LNCAP (cell line): ENCODE measurements around the gene MAP1B.

Experiments used
- TF ChIP-seq, protein P1 (sequence below): fragments of 450-650 bp; IDR thresholded peaks from 2 replicates; pipeline ENCODE4 v1.5.1; 2017; ENCODE audit warnings: mild to moderate bottlenecking

The MAP1B gene

DNA sequence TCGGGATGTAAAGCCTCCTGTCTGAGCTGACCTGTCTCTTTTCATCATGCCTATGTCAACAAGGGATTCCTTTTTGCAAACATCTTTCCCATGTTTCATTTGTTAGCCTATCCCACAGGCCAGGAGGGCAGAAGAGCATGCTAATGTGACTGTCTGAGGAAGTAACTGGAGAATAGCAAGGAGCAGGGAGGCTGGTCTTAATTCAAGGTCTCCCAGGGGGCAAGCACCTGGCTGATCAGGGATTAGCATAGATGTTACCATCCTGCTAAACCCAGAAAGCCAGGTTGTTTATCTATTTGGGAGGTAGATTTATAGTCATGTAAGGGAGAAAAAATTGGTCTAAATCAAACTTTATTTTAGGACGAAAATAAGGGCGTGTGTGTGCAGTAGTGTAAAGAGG, 36.7 kb upstream of the MAP1B start:
- TF ChIP-seq, protein P1, sequence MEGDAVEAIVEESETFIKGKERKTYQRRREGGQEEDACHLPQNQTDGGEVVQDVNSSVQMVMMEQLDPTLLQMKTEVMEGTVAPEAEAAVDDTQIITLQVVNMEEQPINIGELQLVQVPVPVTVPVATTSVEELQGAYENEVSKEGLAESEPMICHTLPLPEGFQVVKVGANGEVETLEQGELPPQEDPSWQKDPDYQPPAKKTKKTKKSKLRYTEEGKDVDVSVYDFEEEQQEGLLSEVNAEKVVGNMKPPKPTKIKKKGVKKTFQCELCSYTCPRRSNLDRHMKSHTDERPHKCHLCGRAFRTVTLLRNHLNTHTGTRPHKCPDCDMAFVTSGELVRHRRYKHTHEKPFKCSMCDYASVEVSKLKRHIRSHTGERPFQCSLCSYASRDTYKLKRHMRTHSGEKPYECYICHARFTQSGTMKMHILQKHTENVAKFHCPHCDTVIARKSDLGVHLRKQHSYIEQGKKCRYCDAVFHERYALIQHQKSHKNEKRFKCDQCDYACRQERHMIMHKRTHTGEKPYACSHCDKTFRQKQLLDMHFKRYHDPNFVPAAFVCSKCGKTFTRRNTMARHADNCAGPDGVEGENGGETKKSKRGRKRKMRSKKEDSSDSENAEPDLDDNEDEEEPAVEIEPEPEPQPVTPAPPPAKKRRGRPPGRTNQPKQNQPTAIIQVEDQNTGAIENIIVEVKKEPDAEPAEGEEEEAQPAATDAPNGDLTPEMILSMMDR, result no peak

DNA sequence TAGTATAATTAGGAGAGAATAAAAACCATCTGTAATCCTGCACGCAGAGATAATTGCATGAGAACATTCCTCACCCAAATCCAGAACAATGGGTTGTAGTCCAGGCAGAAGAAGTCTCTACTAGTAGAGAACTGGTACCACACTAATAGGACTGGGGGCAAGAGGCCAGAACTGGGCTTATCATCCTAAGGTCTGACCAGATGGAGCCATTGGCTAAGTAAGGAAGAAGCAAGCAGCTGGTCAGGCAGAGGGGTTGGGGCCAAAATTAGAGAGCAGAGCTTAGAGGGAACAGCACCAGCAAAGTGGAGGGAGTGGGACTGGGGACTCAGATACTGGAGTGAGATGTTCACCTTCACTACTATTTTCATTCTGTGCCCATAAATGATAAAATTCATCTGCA, 35.4 kb upstream of the MAP1B start:
- TF ChIP-seq, protein P1, result no peak

DNA sequence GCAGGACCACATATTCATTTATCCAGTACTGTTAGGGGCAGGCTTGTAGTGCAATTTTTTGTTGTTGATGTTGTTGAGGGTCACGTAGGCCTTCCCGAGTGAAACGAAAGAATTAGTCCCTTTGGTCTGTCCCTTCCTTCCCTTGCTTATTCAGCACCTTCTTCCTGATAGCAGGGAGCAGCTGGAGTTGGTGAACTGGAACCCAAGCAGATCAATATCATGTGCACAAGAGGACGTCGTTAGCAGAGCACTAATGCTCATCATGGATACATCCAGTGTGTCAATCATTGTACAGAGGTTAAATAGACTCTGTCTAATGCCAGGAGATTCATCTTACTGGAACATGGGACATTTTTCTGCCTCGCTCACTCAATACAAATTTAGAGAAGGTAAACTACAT, 33.0 kb upstream of the MAP1B start:
- TF ChIP-seq, protein P1, result no peak

DNA sequence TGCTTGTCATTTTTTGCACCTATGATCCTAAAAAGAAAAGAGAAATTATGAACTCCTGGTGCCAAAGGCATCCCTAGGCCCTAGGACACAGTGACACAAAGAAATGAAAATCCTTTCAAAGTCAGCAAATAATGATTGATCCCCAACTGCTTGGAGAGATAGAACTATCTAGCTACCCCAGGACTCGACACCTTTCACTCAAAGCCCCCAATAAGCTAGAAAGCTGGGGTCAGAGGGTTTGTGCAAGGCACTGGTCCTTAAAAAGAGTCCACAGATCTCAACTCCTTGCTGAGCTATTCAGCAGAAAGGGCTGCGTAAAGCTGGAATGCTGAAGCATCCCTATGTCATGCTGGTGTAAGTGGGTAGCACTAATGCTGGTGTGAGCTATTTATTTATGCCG, 31.8 kb upstream of the MAP1B start:
- TF ChIP-seq, protein P1, result no peak

DNA sequence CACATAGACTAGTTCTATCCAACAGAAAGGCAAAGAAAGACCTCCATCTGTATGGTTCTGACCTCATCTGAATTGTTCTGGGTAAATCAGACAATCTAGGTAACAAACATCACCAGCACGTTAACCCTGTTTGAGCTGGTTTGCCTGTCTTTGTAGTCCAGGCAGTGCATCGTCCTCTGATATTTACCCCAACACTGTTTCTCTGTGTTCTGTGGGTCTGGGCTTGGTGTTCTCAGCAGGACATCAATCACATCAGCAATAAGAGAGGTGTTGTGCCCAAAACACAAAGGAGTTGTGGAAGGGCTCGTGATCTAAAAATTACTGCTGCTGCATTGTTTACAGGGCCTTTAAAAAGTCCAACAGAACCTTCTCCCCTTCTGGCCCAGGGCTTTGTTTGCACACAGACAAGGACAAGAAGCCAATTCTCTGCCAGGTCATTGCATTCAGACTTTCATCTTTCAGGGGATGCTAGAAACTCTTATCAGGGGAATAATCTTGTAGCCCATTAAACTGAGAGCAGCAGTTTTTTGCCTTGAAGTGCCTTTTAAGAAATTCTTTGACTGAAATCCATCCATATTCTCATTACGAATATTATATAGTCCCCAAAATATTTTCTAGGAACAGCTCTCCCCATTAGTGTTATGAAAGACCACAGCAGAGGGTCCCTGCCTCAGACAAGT, 30.5 kb upstream of the MAP1B start:
- TF ChIP-seq, protein P1, result no peak

DNA sequence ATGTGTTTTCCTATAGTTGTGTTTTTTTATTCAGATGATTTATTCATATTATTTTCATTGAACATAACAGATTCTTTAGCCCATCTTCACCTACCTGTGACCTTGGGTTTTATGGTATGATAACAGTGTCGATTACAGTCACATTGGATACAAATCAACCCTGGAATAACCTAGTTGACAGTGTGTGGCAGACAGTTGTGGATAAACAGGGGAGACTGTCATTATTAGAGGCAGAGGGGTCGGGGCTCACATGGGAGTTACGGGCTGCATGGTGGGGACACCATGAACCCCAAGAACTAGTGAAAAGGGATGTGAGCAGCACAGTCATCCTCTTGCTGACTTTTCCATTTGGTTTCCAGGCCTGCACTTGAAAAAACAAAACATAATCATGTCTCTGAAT, 29.9 kb upstream of the MAP1B start:
- TF ChIP-seq, protein P1, result no peak

DNA sequence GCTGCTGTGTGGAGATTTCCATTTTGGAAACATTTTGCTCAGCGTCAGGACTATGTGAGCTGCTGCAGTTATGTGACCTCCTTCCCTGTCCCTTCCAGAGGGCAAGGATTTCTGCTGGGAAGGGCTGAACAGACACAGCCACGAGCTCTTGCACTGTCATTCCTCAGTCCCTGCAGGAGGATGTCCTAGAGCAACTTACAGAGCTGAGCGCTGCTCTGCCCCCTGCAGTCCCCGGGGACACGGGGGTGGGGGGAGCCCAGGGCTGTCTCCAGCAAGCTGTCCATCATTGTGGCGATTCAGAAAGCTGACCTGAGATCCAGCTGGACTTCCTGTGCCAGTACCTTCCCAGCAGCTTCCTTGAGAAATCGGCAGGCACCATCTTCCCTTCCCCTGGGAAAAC, 28.0 kb upstream of the MAP1B start:
- TF ChIP-seq, protein P1, result no peak

DNA sequence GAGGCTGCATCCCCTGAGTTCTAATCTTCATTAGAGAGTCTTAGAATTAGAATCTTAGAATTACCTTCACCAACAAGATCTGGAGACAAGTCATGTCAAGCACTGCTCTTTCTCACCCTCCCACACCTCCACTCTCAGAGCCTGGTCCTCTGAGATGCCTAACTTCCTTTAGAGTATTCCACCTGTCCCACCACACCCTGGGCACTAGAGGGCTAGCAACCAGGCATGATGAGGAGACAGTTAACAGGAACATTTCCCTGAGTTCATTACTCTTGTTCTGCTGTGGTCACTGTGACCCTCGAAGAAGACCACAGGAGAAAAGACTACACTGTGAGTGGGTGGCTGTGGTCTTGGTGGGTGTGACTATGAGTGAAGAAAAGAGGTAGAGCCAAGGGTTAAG, 25.2 kb upstream of the MAP1B start:
- TF ChIP-seq, protein P1, result no peak
